HEK293 (cell line): Measurements from ENCODE around the gene TCTN1.

Experiments
- CTCF ChIA-PET: fragments of 350-600 bp; formaldehyde crosslinking; extraction: SDS; loops from one replicate; lab custom pipeline; 2021; ENCODE audit warnings: antibody characterized with exemption; lab: Yijun Ruan, JAX
- POLR2A ChIA-PET: fragments of 300-600 bp; formaldehyde crosslinking; extraction: SDS; loops from one replicate; lab custom pipeline; 2020; ENCODE audit warnings: antibody characterized with exemption, inconsistent platforms; lab: Yijun Ruan, JAX
- H3K27ac ChIP-seq: fragments of 200-500 bp; sonication (Bioruptor generic); 2 replicates; pipeline ENCODE4 v1.5.1; 2014; ENCODE audit warnings: low read depth, low read length, control low read depth, inconsistent platforms; ENCODE audit errors: extremely low read depth
- H3K36me3 ChIP-seq, 2 experiments: fragments of 200-500 bp in 1 of 2; sonication (Bioruptor generic) in 1 of 2; 1 replicate in 1 of 2; 2 replicates in 1 of 2; pipeline ENCODE4 v1.5.1; 2014 to 2017; ENCODE audit warnings: inconsistent platforms in 2 of 2, low read length in 2 of 2; ENCODE audit not compliant: control insufficient read depth in 2 of 2, insufficient read depth in 1 of 2
- H3K4me1 ChIP-seq: fragments of 200-500 bp; sonication (Bioruptor generic); 2 replicates; pipeline ENCODE4 v1.5.1; 2014; ENCODE audit warnings: mild to moderate bottlenecking, low read length, inconsistent platforms; ENCODE audit not compliant: control insufficient read depth, insufficient read depth
- H3K4me3 ChIP-seq: 2 replicates; pipeline ENCODE4 v1.5.1; 2011; ENCODE audit warnings: low read depth, mild to moderate bottlenecking, control low read depth, low read length, moderate library complexity
- H3K9me3 ChIP-seq: fragments of 200-500 bp; sonication (Bioruptor generic); 2 replicates; pipeline ENCODE4 v1.5.1; 2014; ENCODE audit warnings: low read depth, low read length, inconsistent platforms; ENCODE audit not compliant: control insufficient read depth, insufficient read depth
- REPIN1 ChIP-seq: fragments of 450-650 bp; formaldehyde crosslinking; IDR thresholded peaks from 2 replicates; pipeline ENCODE4 v1.5.1; 2017; ENCODE audit warnings: missing biosample characterization, missing genetic modification characterization, low read depth
- ZBTB26 ChIP-seq: fragments of 450-650 bp; formaldehyde crosslinking; optimal IDR thresholded peaks from 2 replicates; pipeline ENCODE3; 2016; ENCODE audit warnings: missing biosample characterization, mild to moderate bottlenecking, missing genetic modification characterization
- ZNF362 ChIP-seq: fragments of 450-650 bp; formaldehyde crosslinking; IDR thresholded peaks from 2 replicates; pipeline ENCODE4 v1.5.1; 2016; ENCODE audit warnings: missing biosample characterization, missing genetic modification characterization
- ZNF518A ChIP-seq: fragments of 450-650 bp; formaldehyde crosslinking; conservative IDR thresholded peaks from 2 replicates; pipeline ENCODE4 v1.5.1; 2016; ENCODE audit warnings: low read depth, missing biosample characterization, missing genetic modification characterization
- ZNF555 ChIP-seq: fragments of 450-650 bp; formaldehyde crosslinking; conservative IDR thresholded peaks from 2 replicates; pipeline ENCODE4 v1.5.1; 2017; ENCODE audit warnings: missing biosample characterization, mild to moderate bottlenecking, missing genetic modification characterization, inconsistent platforms
- ZNF610 ChIP-seq: fragments of 450-650 bp; formaldehyde crosslinking; IDR thresholded peaks from 2 replicates; pipeline ENCODE4 v1.5.1; 2016; ENCODE audit warnings: missing biosample characterization, missing genetic modification characterization, borderline replicate concordance
- ZNF664 ChIP-seq: fragments of 450-650 bp; formaldehyde crosslinking; IDR thresholded peaks from 2 replicates; pipeline ENCODE4 v1.5.1; 2016; ENCODE audit warnings: missing biosample characterization, missing genetic modification characterization
- TF ChIP-seq, protein P1 (sequence below): fragments of 450-650 bp; formaldehyde crosslinking; conservative IDR thresholded peaks from 2 replicates; pipeline ENCODE4 v1.5.1; 2016; ENCODE audit warnings: low read depth, missing biosample characterization, missing genetic modification characterization

The TCTN1 gene

DNA sequence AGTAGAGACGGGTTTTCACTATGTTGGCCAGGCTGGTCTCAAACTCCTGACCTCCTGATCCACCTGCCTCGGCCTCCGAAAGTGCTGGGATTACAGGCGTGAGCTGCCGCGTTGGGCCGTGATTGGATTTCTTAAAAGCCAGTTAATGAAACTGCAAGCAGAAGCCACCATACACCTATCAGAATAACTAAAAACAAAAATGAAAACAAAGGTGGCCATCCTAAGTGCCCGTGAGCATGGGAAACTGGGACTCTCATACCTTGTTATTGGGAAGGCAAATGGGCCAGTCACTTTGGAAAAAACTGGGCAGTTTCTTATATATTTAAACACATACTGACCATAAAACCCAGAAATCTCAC lies 7.7 kb upstream of the TCTN1 start (continued):
- TF ChIP-seq ZBTB26 (tag by site-specific recombination): no peak
- TF ChIP-seq, all 188 proteins: peak for 0

DNA sequence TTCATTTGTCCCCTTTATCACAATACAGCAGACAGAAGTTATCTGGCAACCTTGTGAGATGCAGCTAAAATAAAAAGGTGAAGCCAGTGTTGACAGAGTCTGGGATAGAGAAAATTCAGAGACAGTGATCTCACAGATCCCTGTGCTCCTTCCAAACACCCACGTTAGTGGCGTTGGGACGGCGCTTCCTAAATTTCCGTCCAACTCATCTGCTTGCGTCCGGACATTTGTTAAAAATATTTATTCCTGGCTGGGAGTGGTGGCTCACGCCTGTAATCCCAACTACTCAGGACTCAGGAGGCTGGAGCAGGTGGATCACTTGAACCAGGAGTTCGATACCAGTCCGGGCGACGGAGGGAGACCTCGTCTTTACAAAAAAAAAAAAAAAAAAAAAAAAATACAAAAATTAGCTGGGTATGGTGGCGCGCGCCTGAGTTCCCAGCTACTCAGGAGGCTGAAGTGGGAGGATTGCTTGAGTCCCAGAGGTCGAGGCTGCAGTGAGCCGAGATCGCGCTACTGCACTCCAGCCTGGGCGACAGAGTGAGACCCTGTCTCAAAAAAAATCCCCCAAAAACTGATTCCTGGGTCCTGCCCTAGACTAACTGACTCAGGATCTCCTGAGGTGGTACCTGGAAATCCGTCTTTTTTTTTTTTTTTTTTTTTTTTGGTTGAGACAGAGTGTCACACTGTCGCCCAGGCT lies 708 bp upstream of the TCTN1 start:
- Histone ChIP-seq H3K36me3 (peaks cover 6 to 10% of the 10 kb centered on the region in 2 experiments; a peak in 2 of 3 replicates), H3K27ac (no peak overlapping the region), H3K9me3 (no peaks in the 10 kb centered on the region), H3K4me3 (peak overlapping the region; percentile 80), H3K4me1 (peaks cover 3% of the 10 kb centered on the region)
- ChIA-PET POLR2A (interaction anchor here (0.6 to 1.1 kb wide), 6 partner anchors 47 to 163 kb away, joined by 4 to 9 read pairs (median 5); partner anchors contain the start of genes ARPC3, FAM216A, GPN3 and RAD9B), CTCF (interaction anchor here (0.6 to 7.7 kb wide), 3 partner anchors 12 to 214 kb away, joined by 3 to 42 read pairs (median 3); no protein-coding TSS in a partner anchor)
- TF ChIP-seq, protein P1, sequence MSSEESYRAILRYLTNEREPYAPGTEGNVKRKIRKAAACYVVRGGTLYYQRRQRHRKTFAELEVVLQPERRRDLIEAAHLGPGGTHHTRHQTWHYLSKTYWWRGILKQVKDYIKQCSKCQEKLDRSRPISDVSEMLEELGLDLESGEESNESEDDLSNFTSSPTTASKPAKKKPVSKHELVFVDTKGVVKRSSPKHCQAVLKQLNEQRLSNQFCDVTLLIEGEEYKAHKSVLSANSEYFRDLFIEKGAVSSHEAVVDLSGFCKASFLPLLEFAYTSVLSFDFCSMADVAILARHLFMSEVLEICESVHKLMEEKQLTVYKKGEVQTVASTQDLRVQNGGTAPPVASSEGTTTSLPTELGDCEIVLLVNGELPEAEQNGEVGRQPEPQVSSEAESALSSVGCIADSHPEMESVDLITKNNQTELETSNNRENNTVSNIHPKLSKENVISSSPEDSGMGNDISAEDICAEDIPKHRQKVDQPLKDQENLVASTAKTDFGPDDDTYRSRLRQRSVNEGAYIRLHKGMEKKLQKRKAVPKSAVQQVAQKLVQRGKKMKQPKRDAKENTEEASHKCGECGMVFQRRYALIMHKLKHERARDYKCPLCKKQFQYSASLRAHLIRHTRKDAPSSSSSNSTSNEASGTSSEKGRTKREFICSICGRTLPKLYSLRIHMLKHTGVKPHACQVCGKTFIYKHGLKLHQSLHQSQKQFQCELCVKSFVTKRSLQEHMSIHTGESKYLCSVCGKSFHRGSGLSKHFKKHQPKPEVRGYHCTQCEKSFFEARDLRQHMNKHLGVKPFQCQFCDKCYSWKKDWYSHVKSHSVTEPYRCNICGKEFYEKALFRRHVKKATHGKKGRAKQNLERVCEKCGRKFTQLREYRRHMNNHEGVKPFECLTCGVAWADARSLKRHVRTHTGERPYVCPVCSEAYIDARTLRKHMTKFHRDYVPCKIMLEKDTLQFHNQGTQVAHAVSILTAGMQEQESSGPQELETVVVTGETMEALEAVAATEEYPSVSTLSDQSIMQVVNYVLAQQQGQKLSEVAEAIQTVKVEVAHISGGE: 0 out of 2 replicates have a peak, but pooled peaks have one; percentile 2
- no peak for TF ChIP-seq ZNF610
- TF ChIP-seq ZNF362 (tag by site-specific recombination): peak; percentile 70

DNA sequence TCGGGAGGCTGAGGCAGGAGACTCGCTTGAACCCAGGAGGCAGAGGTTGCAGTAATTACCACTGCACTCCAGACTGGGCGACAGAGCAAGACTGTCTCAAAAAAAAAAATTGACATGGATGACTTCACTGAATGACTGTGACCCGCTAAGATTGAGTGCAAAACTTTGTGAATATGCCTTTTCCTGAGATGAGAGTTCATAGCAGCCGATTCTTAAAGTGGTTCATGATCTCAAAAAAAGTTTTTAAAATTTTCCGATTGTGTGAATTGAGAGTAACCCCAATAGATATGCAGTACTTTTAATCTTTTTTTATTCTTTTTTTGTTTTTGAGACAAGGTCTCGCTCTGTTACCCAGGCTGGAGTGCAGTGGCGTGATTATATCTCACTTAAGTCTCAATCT lies 1.2 kb downstream of the TCTN1 start:
- ChIA-PET CTCF (interaction anchor here (0.6 to 7.7 kb wide), 4 partner anchors 13 to 900 kb away, joined by 3 to 42 read pairs (median 4); no protein-coding TSS in a partner anchor), POLR2A (interaction anchor here (0.6 to 0.8 kb wide), 2 partner anchors 10 to 147 kb away, joined by 3 read pairs; partner anchors contain the start of genes FAM216A and GPN3)
- peaks cover 3% of the 10 kb centered on the region for H3K4me1 ChIP-seq
- H3K4me3 ChIP-seq: no peak overlapping the region
- TF ChIP-seq ZNF664 (tag by site-specific recombination) (peak; percentile 67; the same call in 1 of the 2 replicates), ZNF555 (no peak)
- H3K27ac ChIP-seq: no peak overlapping the region
- peaks cover 6 to 16% of the 10 kb centered on the region in 2 experiments; a peak in 2 of 3 replicates for H3K36me3 ChIP-seq
- H3K9me3 ChIP-seq: no peaks in the 10 kb centered on the region

- no peak overlapping the region for H3K27ac ChIP-seq
- POLR2A ChIA-PET: no interaction called here
- H3K9me3 ChIP-seq: no peaks in the 10 kb centered on the region
- no peak overlapping the region for H3K4me3 ChIP-seq
- TF ChIP-seq ZNF664 (tag by site-specific recombination) (peak; percentile 97), ZNF518A (tag by site-specific recombination) (no peak), ZBTB26 (tag by site-specific recombination) (no peak), REPIN1 (tag by site-specific recombination) (0 out of 2 replicates have a peak, but pooled peaks have one; percentile 50)
- CTCF ChIA-PET: interaction anchor here (1.5 to 7.7 kb wide), 3 partner anchors 14 to 65 kb away, joined by 3 to 42 read pairs (median 4); no protein-coding TSS in a partner anchor
- H3K36me3 ChIP-seq: peaks cover 6 to 16% of the 10 kb centered on the region in 2 experiments; a peak in 2 of 3 replicates
- H3K4me1 ChIP-seq: peaks cover 3% of the 10 kb centered on the region
Observed at GRCh38 chr12:110616471-110617115, 2.7 kb downstream of the TCTN1 start.
